HCT116 (cell line): ENCODE data around the gene HELLS.

ENCODE experiments used
- CEBPB ChIP-seq: IDR thresholded peaks from 2 replicates; pipeline ENCODE4 v1.6.1; 2012; ENCODE audit warnings: low read depth
- EZH2 ChIP-seq: fragments of 200-600 bp; sonication (generic); IDR thresholded peaks from 2 replicates; pipeline ENCODE4 v1.6.1; 2017; ENCODE audit warnings: antibody characterized with exemption, mixed run types
- EZH2phosphoT487 ChIP-seq: fragments of 200-600 bp; IDR thresholded peaks from 2 replicates; pipeline ENCODE4 v1.6.1; 2018; ENCODE audit warnings: antibody characterized with exemption, borderline replicate concordance
- JUND ChIP-seq: IDR thresholded peaks from 2 replicates; pipeline ENCODE4 v1.6.1; 2012
- MAX ChIP-seq: IDR thresholded peaks from 2 replicates; pipeline ENCODE4 v1.6.1; 2012
- POLR2A ChIP-seq: IDR thresholded peaks from 2 replicates; pipeline ENCODE4 v1.7.0; 2011; ENCODE audit warnings: borderline replicate concordance; ENCODE audit not compliant: insufficient read depth, insufficient read length; ENCODE audit errors: extremely low read depth
- POLR2AphosphoS5 ChIP-seq: IDR thresholded peaks from 2 replicates; pipeline ENCODE4 v1.6.1; 2011; ENCODE audit warnings: mild to moderate bottlenecking, low read depth, low read length, moderate library complexity
- REST ChIP-seq: IDR thresholded peaks from 2 replicates; pipeline ENCODE4 v1.6.1; 2012; ENCODE audit warnings: low read depth
- SP1 ChIP-seq: IDR thresholded peaks from 2 replicates; pipeline ENCODE4 v1.6.1; 2012; ENCODE audit warnings: low read depth
- SRF ChIP-seq: IDR thresholded peaks from 2 replicates; pipeline ENCODE4 v1.6.1; 2012; ENCODE audit warnings: low read depth
- YY1 ChIP-seq: IDR thresholded peaks from 2 replicates; pipeline ENCODE4 v1.6.1; 2011; ENCODE audit warnings: low read length, low read depth, moderate library complexity, mild to moderate bottlenecking; ENCODE audit not compliant: insufficient replicate concordance; ENCODE audit errors: extremely low read depth
- TF ChIP-seq, protein P1 (sequence below), 3 experiments: fragments of 200-600 bp in 1 of 3; sonication (generic) in 1 of 3; IDR thresholded peaks in 2 of 3; conservative IDR thresholded peaks in 1 of 3; 2 replicates each; pipeline ENCODE4 v1.5.1; 2012 to 2017; ENCODE audit warnings: low read depth in 2 of 3, low read length in 2 of 3, antibody characterized with exemption in 1 of 3, borderline replicate concordance in 1 of 3, control low read depth in 1 of 3, mild to moderate bottlenecking in 1 of 3, mixed read lengths in 1 of 3, mixed run types in 1 of 3, moderate library complexity in 1 of 3; ENCODE audit not compliant: insufficient read depth in 1 of 3
- TF ChIP-seq, protein P2 (sequence below): IDR thresholded peaks from 2 replicates; pipeline ENCODE4 v1.6.1; 2012

GRCh38 chr10:94533027-94533426 lies 12.6 kb upstream of the HELLS start:
- TF ChIP-seq, protein P1, sequence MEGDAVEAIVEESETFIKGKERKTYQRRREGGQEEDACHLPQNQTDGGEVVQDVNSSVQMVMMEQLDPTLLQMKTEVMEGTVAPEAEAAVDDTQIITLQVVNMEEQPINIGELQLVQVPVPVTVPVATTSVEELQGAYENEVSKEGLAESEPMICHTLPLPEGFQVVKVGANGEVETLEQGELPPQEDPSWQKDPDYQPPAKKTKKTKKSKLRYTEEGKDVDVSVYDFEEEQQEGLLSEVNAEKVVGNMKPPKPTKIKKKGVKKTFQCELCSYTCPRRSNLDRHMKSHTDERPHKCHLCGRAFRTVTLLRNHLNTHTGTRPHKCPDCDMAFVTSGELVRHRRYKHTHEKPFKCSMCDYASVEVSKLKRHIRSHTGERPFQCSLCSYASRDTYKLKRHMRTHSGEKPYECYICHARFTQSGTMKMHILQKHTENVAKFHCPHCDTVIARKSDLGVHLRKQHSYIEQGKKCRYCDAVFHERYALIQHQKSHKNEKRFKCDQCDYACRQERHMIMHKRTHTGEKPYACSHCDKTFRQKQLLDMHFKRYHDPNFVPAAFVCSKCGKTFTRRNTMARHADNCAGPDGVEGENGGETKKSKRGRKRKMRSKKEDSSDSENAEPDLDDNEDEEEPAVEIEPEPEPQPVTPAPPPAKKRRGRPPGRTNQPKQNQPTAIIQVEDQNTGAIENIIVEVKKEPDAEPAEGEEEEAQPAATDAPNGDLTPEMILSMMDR (IDR thresholded peaks at IDR 0.05 in 2 of 3, conservative IDR thresholded peaks at IDR 0.05 in 1 of 3; ENCODE audit: borderline replicate concordance in 1 of 3, insufficient read depth in 1 of 3, low read depth in 2 of 3, low read length in 2 of 3), result no peak
- TF ChIP-seq SP1 (no peak), EZH2 (no peak), CEBPB (no peak), POLR2AphosphoS5 (no peak), YY1 (no peak), EZH2phosphoT487 (no peak), REST (no peak), MAX (no peak), POLR2A (no peak), JUND (no peak), SRF (no peak)
- TF ChIP-seq, protein P2, sequence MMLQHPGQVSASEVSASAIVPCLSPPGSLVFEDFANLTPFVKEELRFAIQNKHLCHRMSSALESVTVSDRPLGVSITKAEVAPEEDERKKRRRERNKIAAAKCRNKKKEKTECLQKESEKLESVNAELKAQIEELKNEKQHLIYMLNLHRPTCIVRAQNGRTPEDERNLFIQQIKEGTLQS, result no peak
